ENCODE results near the gene ST6GALNAC2.

- TF ChIP-seq, protein P1, sequence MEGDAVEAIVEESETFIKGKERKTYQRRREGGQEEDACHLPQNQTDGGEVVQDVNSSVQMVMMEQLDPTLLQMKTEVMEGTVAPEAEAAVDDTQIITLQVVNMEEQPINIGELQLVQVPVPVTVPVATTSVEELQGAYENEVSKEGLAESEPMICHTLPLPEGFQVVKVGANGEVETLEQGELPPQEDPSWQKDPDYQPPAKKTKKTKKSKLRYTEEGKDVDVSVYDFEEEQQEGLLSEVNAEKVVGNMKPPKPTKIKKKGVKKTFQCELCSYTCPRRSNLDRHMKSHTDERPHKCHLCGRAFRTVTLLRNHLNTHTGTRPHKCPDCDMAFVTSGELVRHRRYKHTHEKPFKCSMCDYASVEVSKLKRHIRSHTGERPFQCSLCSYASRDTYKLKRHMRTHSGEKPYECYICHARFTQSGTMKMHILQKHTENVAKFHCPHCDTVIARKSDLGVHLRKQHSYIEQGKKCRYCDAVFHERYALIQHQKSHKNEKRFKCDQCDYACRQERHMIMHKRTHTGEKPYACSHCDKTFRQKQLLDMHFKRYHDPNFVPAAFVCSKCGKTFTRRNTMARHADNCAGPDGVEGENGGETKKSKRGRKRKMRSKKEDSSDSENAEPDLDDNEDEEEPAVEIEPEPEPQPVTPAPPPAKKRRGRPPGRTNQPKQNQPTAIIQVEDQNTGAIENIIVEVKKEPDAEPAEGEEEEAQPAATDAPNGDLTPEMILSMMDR (optimal IDR thresholded peaks at IDR 0.05 in 1 of 3, IDR thresholded peaks at IDR 0.05 in 1 of 3, conservative IDR thresholded peaks at IDR 0.05 in 1 of 3; ENCODE audit: extremely low read depth in 1 of 3, insufficient read depth in 2 of 3, low read length in 3 of 3) = no peak
- TF ChIP-seq EZH2 (IDR thresholded peaks at IDR 0.05; ENCODE audit: low read length) = no peak
These were observed 31.5 kb downstream of the ST6GALNAC2 start for GRCh38 chr17:76554131-76554530.
